B cell (primary cell): Measurements from ENCODE around the gene AAMP. TPM values are rescaled to one million over a fixed set of nuclear protein-coding genes. Genes with fewer than 3 reads are reported as not detected.
A peak's percentile ranks its signal among the peaks of the same experiment; 100 is the strongest.

Experiments used
- ATAC-seq: fragments of 200-7000 bp; cut with Tn5 transposase; one replicate; pipeline ENCODE4 v1.10.0; 2021; ENCODE audit warnings: low read depth, mild to moderate bottlenecking, moderate number of reproducible peaks, moderate library complexity
- CTCF ChIA-PET: fragments of 350-600 bp; sonication (Branson Sonifier 250); formaldehyde crosslinking; loops from one replicate; lab custom pipeline; 2021; ENCODE audit warnings: antibody characterized with exemption, inconsistent platforms; lab: Charles Lee
- POLR2A ChIA-PET: fragments of 350-600 bp; sonication (Branson Sonifier 250); formaldehyde crosslinking; loops from one replicate; lab custom pipeline; 2021; ENCODE audit warnings: antibody characterized with exemption; lab: Charles Lee
- DNase-seq: peaks from one replicate; pipeline ENCODE4 v3.0.0; 2013
- H2AFZ ChIP-seq: 2 replicates; pipeline ENCODE4 v1.6.1; 2012; ENCODE audit warnings: mild to moderate bottlenecking, low read depth, low read length; ENCODE audit not compliant: insufficient read depth, poor library complexity, severe bottlenecking
- H3K27ac ChIP-seq, 2 donors: 1 replicate in 1 of 2; 2 replicates in 1 of 2; pipeline ENCODE4 v1.5.1; 2012 to 2013; ENCODE audit warnings: low read length in 2 of 2, mild to moderate bottlenecking in 2 of 2, moderate library complexity in 1 of 2
- H3K27me3 ChIP-seq, 4 experiments: fragments of 200-600 bp in 1 of 4; sonication (generic) in 1 of 4; replicated peaks in 1 of 4; 1 replicate in 2 of 4; 2 replicates in 2 of 4; pipeline versions ENCODE4 v1.6.1 to v1.7.0; 2013 to 2016; ENCODE audit warnings: low read length in 3 of 4, mild to moderate bottlenecking in 2 of 4, mixed read lengths in 1 of 4, moderate library complexity in 1 of 4; ENCODE audit not compliant: insufficient read depth in 4 of 4, control insufficient read depth in 3 of 4; ENCODE audit errors: control extremely low read depth in 1 of 4
- H3K36me3 ChIP-seq, 2 experiments: replicated peaks in 1 of 2; 1 replicate in 1 of 2; 2 replicates in 1 of 2; pipeline versions ENCODE4 v1.6.1 to v1.7.1; 2013; ENCODE audit warnings: low read length in 1 of 2; ENCODE audit not compliant: insufficient read depth in 2 of 2, control insufficient read depth in 1 of 2; ENCODE audit errors: control extremely low read depth in 1 of 2, extremely low read depth in 1 of 2
- H3K4me1 ChIP-seq, 2 donors: fragments of 200-600 bp in 1 of 2; sonication (generic) in 1 of 2; 1 replicate in 1 of 2; 2 replicates in 1 of 2; pipeline versions ENCODE4 v1.5.1 to v1.6.1; 2013 to 2017; ENCODE audit warnings: low read length in 2 of 2; ENCODE audit not compliant: control insufficient read depth in 2 of 2, insufficient read depth in 2 of 2
- H3K4me2 ChIP-seq: replicated peaks from 2 replicates; pipeline ENCODE3; 2012; ENCODE audit warnings: mild to moderate bottlenecking, low read depth, low read length; ENCODE audit not compliant: poor library complexity, severe bottlenecking
- H3K4me3 ChIP-seq, 5 experiments: fragments of 200-600 bp in 1 of 5; sonication (generic) in 1 of 5; 1 replicate in 3 of 5; 2 replicates in 2 of 5; pipeline versions ENCODE4 v1.5.1 to v1.7.0; 2011 to 2016; ENCODE audit warnings: low read length in 4 of 5, mild to moderate bottlenecking in 4 of 5, low read depth in 2 of 5, control low read depth in 1 of 5, moderate library complexity in 1 of 5; ENCODE audit not compliant: insufficient read depth in 1 of 5; ENCODE audit errors: control extremely low read depth in 1 of 5, extremely low read depth in 1 of 5
- H3K79me2 ChIP-seq: fragments of 200-600 bp; sonication (generic); one replicate; pipeline ENCODE4 v1.6.0; 2016; ENCODE audit warnings: low read length; ENCODE audit not compliant: control insufficient read depth, insufficient read depth
- H3K9ac ChIP-seq: fragments of 200-600 bp; sonication (generic); 2 replicates; pipeline ENCODE4 v1.6.1; 2017; ENCODE audit warnings: mild to moderate bottlenecking, low read length, moderate library complexity
- H3K9me3 ChIP-seq, 3 donors: one replicate each; pipeline versions ENCODE4 v1.6.1 to v1.7.1; 2013; ENCODE audit warnings: low read length in 2 of 3; ENCODE audit not compliant: control insufficient read depth in 2 of 3, insufficient read depth in 1 of 3; ENCODE audit errors: control extremely low read depth in 1 of 3
- H4K20me1 ChIP-seq: 2 replicates; pipeline ENCODE4 v1.6.0; 2012; ENCODE audit warnings: mild to moderate bottlenecking, low read length; ENCODE audit not compliant: insufficient read depth, control insufficient read depth, poor library complexity, severe bottlenecking
- H3K27ac Mint-ChIP-seq: one replicate; pipeline ENCODE4 v1.8.0; 2021; ENCODE audit warnings: mixed read lengths
- H3K27me3 Mint-ChIP-seq: one replicate; pipeline ENCODE4 v1.8.0; 2021; ENCODE audit warnings: mixed read lengths
- H3K4me1 Mint-ChIP-seq: one replicate; pipeline ENCODE4 v1.8.0; 2021; ENCODE audit warnings: mixed read lengths
- H3K4me3 Mint-ChIP-seq: one replicate; pipeline ENCODE4 v1.8.0; 2021; ENCODE audit warnings: mixed read lengths
- H3K9me3 Mint-ChIP-seq: one replicate; pipeline ENCODE4 v1.8.0; 2022; ENCODE audit warnings: mixed read lengths; ENCODE audit not compliant: insufficient read depth
- EZH2 ChIP-seq: IDR thresholded peaks from 2 replicates; pipeline ENCODE4 v1.6.1; 2012; ENCODE audit warnings: borderline replicate concordance, low read depth, mild to moderate bottlenecking, moderate library complexity, low read length; ENCODE audit not compliant: insufficient read depth, poor library complexity, severe bottlenecking
- WGBS: methylation state at CpG from one replicate; pipeline ENCODE4 v1.1.5; 2013; ENCODE audit warnings: missing lambda C conversion rate; ENCODE audit not compliant: insufficient coverage; 5-methylcytosine and 5-hydroxymethylcytosine counted together
- intact Hi-C: fragments of 100-400 bp; cut with micrococcal nuclease; formaldehyde crosslinking; loops from one replicate; pipeline ENCODE4 v1.10.0; 2022
- polyA plus RNA-seq: library from polyadenylated mRNA; depleted of rRNA; stranded (reverse); fragments of >200 nt; gene quantifications from 2 replicates; pipeline ENCODE4 v1.2.3, GENCODE V29; 2012
- total RNA-seq, 2 donors: library from RNA; stranded (reverse); fragments of 120-200 nt in 1 of 2; gene quantifications; 1 replicate in 1 of 2; 2 replicates in 1 of 2; pipeline versions ENCODE4 v1.2.3 to v1.2.4, GENCODE V29; 2013 to 2022
- TF ChIP-seq, protein P1 (sequence below): fragments of 200-600 bp; IDR thresholded peaks from one replicate; pipeline ENCODE4 v1.8.0; 2022; ENCODE audit warnings: antibody characterized with exemption, mild to moderate bottlenecking

Gene AAMP
- total and polyA plus RNA-seq, 2 donors (not counting 1 experiment from before 2014, with no cell fraction given) = 56.4 to 65.7 TPM

DNA sequence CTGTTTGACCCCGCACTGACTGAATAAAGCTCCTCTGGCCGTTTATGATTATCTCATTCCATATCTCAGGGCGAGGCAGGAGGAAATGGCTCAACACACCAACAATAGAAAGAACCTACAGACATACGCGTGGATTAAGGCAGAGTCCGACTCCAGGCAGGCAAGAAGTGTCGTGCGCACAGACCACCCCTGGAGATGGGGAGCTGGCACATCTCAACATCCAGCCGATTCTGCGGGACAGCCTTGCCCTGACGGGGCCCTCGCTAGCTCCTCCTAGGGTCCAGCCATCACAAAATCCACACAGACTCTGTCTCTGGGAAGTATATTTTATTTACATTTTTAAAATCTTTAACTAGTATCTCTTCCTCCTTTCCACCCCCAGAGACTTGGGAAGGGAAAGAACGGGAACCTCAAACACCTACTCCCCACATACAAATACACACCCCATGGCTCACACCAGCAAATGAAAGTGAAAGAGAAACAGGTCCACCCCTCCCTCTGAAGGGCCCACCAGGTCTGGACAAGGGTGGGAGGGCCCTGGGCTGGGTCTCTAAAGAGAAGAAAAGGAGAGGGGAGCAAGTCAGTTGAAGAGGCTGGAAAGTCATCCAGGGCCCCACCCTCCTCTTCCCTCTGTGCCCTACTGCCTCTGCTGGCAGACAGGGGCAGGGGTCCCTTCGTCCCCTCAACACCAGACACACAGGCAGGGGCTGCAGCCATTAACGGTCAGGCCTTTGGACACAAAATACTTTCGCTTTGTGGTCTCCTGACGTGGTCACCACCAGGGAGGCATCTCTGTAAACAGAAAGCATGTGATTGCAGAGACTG lies 5.9 kb downstream of the AAMP start:
- Histone ChIP-seq H3K36me3 (peaks cover 0 to 51% of the 10 kb centered on the region in 2 experiments), H2AFZ (no peak overlapping the region), H4K20me1 (peaks cover 27% of the 10 kb centered on the region), H3K4me1 (peaks cover 29 to 49% of the 10 kb centered on the region in 2 donors), H3K27me3 (no peaks in the 10 kb centered on the region), H3K4me2 (peak overlapping the region; percentile 3), H3K79me2 (peaks cover 32% of the 10 kb centered on the region), H3K9ac (no peak overlapping the region), H3K4me3 (no peak overlapping the region), H3K9me3 (no peaks in the 10 kb centered on the region), H3K27ac (no peak overlapping the region)
- DNase-seq (no peak), ATAC-seq (peak; percentile 28)
- CTCF ChIA-PET = no interaction called here
- intact Hi-C loops = no loop called here
- peak overlapping the region; percentile 13 for H3K27ac Mint-ChIP-seq
- H3K4me1 Mint-ChIP-seq = peaks cover 52% of the 10 kb centered on the region
- H3K9me3 Mint-ChIP-seq = no peaks in the 10 kb centered on the region
- no peak overlapping the region for H3K4me3 Mint-ChIP-seq
- WGBS = 90% methylated on average over 12 of the region's 17 CpGs
- no peak for TF ChIP-seq EZH2
- TF ChIP-seq, protein P1, sequence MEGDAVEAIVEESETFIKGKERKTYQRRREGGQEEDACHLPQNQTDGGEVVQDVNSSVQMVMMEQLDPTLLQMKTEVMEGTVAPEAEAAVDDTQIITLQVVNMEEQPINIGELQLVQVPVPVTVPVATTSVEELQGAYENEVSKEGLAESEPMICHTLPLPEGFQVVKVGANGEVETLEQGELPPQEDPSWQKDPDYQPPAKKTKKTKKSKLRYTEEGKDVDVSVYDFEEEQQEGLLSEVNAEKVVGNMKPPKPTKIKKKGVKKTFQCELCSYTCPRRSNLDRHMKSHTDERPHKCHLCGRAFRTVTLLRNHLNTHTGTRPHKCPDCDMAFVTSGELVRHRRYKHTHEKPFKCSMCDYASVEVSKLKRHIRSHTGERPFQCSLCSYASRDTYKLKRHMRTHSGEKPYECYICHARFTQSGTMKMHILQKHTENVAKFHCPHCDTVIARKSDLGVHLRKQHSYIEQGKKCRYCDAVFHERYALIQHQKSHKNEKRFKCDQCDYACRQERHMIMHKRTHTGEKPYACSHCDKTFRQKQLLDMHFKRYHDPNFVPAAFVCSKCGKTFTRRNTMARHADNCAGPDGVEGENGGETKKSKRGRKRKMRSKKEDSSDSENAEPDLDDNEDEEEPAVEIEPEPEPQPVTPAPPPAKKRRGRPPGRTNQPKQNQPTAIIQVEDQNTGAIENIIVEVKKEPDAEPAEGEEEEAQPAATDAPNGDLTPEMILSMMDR = no peak
- POLR2A ChIA-PET = no interaction called here
- no peaks in the 10 kb centered on the region for H3K27me3 Mint-ChIP-seq
